ENCODE results near the gene ORC3. TPM values are rescaled to one million over a fixed set of nuclear protein-coding genes. Genes with fewer than 3 reads are reported as not detected.

ORC3 gene
- total and polyA plus RNA-seq, 2 of the 4 experiments (the other 2 are of a cell fraction), result 22.3 to 30.6 TPM

DNA sequence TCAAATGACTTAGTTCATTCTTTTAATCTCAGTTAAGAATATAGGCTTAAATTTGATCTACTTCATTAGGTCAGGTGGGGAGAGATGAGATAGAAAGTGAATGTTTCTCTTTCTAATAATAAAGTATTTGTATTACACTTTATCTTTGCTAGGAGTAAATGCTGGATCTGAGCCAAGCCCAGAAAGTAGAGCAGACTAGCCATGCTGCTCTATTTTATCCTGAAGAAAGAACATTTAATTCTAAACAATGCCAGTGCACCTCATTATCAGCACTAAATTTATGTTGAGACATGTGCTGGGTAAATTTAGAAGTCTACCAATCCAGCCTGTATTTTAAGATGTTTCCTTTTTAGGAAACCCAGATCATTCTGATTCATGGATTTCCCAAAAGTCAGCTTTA, 68.6 kb downstream of the ORC3 start:
- H4K8ac ChIP-seq (ENCODE audit: low read depth in 2 of 2, low read length in 2 of 2), result no peak overlapping the region
- no TSS peak for BruUV-seq (replicated peaks)
- H3K23ac ChIP-seq (ENCODE audit: low read depth, low read length), result no peak overlapping the region
- H4K91ac ChIP-seq (ENCODE audit: insufficient read depth, low read depth, low read length), result no peak overlapping the region
- H2BK20ac ChIP-seq (ENCODE audit: low read depth, low read length), result no peak overlapping the region
- dilution Hi-C loops (cut with HindIII; ENCODE audit: low sequenced_read_pairs, unreplicated experiment), result no loop called here
- no peak overlapping the region for H3K14ac ChIP-seq (replicated peaks; ENCODE audit: low read depth, low read length)
- no peaks in the 10 kb centered on the region for H3K27me3 ChIP-seq (ENCODE audit: control insufficient read depth, insufficient read depth, low read length)
- H3K79me1 ChIP-seq (ENCODE audit: low read depth in 1 of 2, low read length in 2 of 2), result peaks cover 2 to 23% of the 10 kb centered on the region in 2 experiments; a peak in 3 of 4 replicates
- ChIA-PET CTCF (no interaction called here), POLR2A (ENCODE audit: unreplicated experiment) (no interaction called here)
- peaks cover 14% of the 10 kb centered on the region; the same call in 1 of the 2 replicates for H3K9me1 ChIP-seq (ENCODE audit: insufficient read depth, low read length)
- peaks cover 14% of the 10 kb centered on the region for H3K4me1 ChIP-seq (ENCODE audit: control insufficient read depth, insufficient read depth, low read length)
- H3K9me3 ChIP-seq (ENCODE audit: control insufficient read depth, insufficient read depth, low read length), result no peaks in the 10 kb centered on the region
- TF ChIP-seq RFX5 (IDR thresholded peaks at IDR 0.05; ENCODE audit: low read depth, low read length) (no peak), BHLHE40 (IDR thresholded peaks at IDR 0.05; ENCODE audit: low read depth, low read length) (no peak), NFE2L2 (IDR thresholded peaks at IDR 0.05; ENCODE audit: low read depth, low read length) (no peak), FOS (IDR thresholded peaks at IDR 0.05; ENCODE audit: low read depth, low read length) (no peak), CHD1 (IDR thresholded peaks at IDR 0.05; ENCODE audit: low read depth, low read length) (no peak), ELK1 (IDR thresholded peaks at IDR 0.05; ENCODE audit: borderline replicate concordance, low read depth, low read length) (no peak), CEBPB (IDR thresholded peaks at IDR 0.05; ENCODE audit: low read depth, low read length) (no peak), CTCF (conservative IDR thresholded peaks at IDR 0.05; ENCODE audit: low read depth, low read length) (no peak), MXI1 (IDR thresholded peaks at IDR 0.05; ENCODE audit: borderline replicate concordance, low read depth, low read length) (no peak), RAD21 (IDR thresholded peaks at IDR 0.05; ENCODE audit: low read length) (no peak), RCOR1 (IDR thresholded peaks at IDR 0.05; ENCODE audit: insufficient replicate concordance, low read length) (no peak), MAFK (IDR thresholded peaks at IDR 0.05; ENCODE audit: low read depth, low read length) (no peak)
- TF ChIP-seq, protein P1, sequence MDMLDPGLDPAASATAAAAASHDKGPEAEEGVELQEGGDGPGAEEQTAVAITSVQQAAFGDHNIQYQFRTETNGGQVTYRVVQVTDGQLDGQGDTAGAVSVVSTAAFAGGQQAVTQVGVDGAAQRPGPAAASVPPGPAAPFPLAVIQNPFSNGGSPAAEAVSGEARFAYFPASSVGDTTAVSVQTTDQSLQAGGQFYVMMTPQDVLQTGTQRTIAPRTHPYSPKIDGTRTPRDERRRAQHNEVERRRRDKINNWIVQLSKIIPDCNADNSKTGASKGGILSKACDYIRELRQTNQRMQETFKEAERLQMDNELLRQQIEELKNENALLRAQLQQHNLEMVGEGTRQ (IDR thresholded peaks at IDR 0.05; ENCODE audit: low read depth, low read length), result no peak
- H2BK5ac ChIP-seq (ENCODE audit: low read depth, low read length, poor library complexity, severe bottlenecking), result peak overlapping the region; percentile 65
- no peak overlapping the region for H3K27ac ChIP-seq (ENCODE audit: insufficient read depth, low read length)
- intact Hi-C loops (cut with micrococcal nuclease), result no loop called here
- H3K56ac ChIP-seq (ENCODE audit: extremely low read depth, insufficient read depth, low read length), result no peak overlapping the region
- in situ Hi-C loops (cut with MboI; ENCODE audit: low sequenced_read_pairs), result no loop called here
- no peaks in the 10 kb centered on the region for H4K20me1 ChIP-seq (ENCODE audit: insufficient read depth, low read length)
- H3K18ac ChIP-seq (ENCODE audit: low read depth, low read length), result no peak overlapping the region
- no peak overlapping the region; the same call in 2 of the 3 replicates for H2BK15ac ChIP-seq (ENCODE audit: low read depth, low read length)
- H3K4ac ChIP-seq (ENCODE audit: low read depth, low read length), result peak overlapping the region; percentile 36; the same call in 1 of the 2 replicates
- no peak for DNase-seq
- H2AK5ac ChIP-seq (ENCODE audit: low read depth, low read length), result no peak overlapping the region
- H2AFZ ChIP-seq (replicated peaks; ENCODE audit: low read length, poor library complexity), result no peak overlapping the region
- H3K9ac ChIP-seq (ENCODE audit: low read depth, low read length), result no peak overlapping the region
- no peak overlapping the region for H3K4me3 ChIP-seq (ENCODE audit: insufficient read depth, low read depth, low read length)
- H4K5ac ChIP-seq (ENCODE audit: low read depth, low read length), result no peak overlapping the region
- ATAC-seq (ENCODE audit: low read depth), result no peak
- H3K4me2 ChIP-seq (ENCODE audit: low read depth, low read length), result no peak overlapping the region; the same call in 1 of the 2 replicates
- 0 out of 2 replicates have a peak overlapping the region, but pooled peaks have one; percentile 35 for H2BK120ac ChIP-seq (ENCODE audit: low read depth, low read length)
- H2AK9ac ChIP-seq (replicated peaks; ENCODE audit: low read depth, low read length, poor library complexity), result no peak overlapping the region
- peaks cover 3% of the 10 kb centered on the region; the same call in 1 of the 2 replicates for H3K36me3 ChIP-seq (ENCODE audit: control insufficient read depth, insufficient read depth, low read length)

Measured in IMR-90 (cell line).